ENCODE results near the gene GLG1. TPM values are rescaled to one million over a fixed set of nuclear protein-coding genes. Genes with fewer than 3 reads are reported as not detected.

Gene GLG1
- total and polyA plus RNA-seq, 2 donors (not counting 3 experiments of a cell fraction or from before 2014, with no cell fraction given), result 86.3 to 165 TPM

DNA sequence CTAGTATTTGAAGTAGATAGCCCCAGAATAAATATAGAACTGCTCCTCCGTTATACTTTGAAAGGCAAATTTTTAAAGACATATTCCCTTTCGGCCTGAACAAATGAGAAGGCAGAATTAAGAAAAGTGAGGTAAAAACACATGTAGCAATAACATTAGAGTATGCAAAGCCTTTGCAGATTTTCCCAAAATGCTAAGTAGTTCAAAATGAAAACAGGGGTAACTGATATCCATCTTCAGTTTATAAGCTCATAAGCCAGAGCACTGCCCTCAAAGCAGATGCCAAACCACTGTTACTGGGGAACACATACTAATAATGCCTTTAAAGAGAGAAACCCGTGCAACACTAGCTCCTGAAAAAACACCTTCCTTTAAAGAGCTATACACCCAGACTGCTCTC is 134.4 kb downstream of the GLG1 start:
- no peak overlapping the region for H3K9ac ChIP-seq (replicated peaks; ENCODE audit: extremely low read depth, insufficient read depth, low read length)
- intact Hi-C loops (cut with micrococcal nuclease) (no loop called here), dilution Hi-C loops (cut with MboI; ENCODE audit: extremely low pct_ligation_motif_present, low sequenced_read_pairs) (no loop called here)
- DNase-seq (ENCODE audit: low read depth, low spot score), result no peak
- no peaks in the 10 kb centered on the region for H4K20me1 ChIP-seq (replicated peaks; ENCODE audit: control insufficient read depth, extremely low read depth, insufficient read depth, low read length)
- ChIA-PET CTCF (interaction anchor here (1.4 kb wide), 1 partner anchor 150 kb away, joined by 3 read pairs; no protein-coding TSS in a partner anchor), POLR2A (no interaction called here)
- TF ChIP-seq POLR2AphosphoS5 (IDR thresholded peaks at IDR 0.05; ENCODE audit: insufficient read depth, low read depth, low read length) (no peak), EZH2 (IDR thresholded peaks at IDR 0.05; ENCODE audit: borderline replicate concordance, low read depth, low read length, severe bottlenecking) (no peak), FOS (IDR thresholded peaks at IDR 0.05; ENCODE audit: borderline replicate concordance, insufficient read depth, low read length) (no peak), MYC (IDR thresholded peaks at IDR 0.05; ENCODE audit: low read depth, low read length) (no peak), CTCF (IDR thresholded peaks at IDR 0.05; ENCODE audit: extremely low read depth in 1 of 2, insufficient read depth in 1 of 2, low read depth in 1 of 2, low read length in 2 of 2) (no peak), GATA2 (IDR thresholded peaks at IDR 0.05; ENCODE audit: insufficient read depth, insufficient read length, low read depth, low read length) (no peak), JUN (IDR thresholded peaks at IDR 0.05; ENCODE audit: borderline replicate concordance, insufficient read depth, insufficient read length, low read depth) (no peak), MAX (IDR thresholded peaks at IDR 0.05; ENCODE audit: insufficient read depth, insufficient read length) (no peak), POLR2A (IDR thresholded peaks at IDR 0.05; ENCODE audit: low read depth, low read length) (no peak)
- H3K4me2 ChIP-seq (ENCODE audit: insufficient read depth, low read length), result no peak overlapping the region
- H3K9me3 ChIP-seq (replicated peaks; ENCODE audit: control insufficient read depth, insufficient read depth, low read length), result no peaks in the 10 kb centered on the region
- H3K36me3 ChIP-seq (ENCODE audit: control insufficient read depth in 2 of 2, extremely low read depth in 1 of 2, insufficient read depth in 2 of 2, low read length in 2 of 2), result peaks cover 17 to 31% of the 10 kb centered on the region in 2 experiments
- H2AFZ ChIP-seq (ENCODE audit: low read depth, low read length), result no peak overlapping the region
- no peaks in the 10 kb centered on the region for H3K27me3 ChIP-seq (ENCODE audit: control insufficient read depth in 2 of 2, insufficient read depth in 2 of 2, low read length in 2 of 2)
- H3K27ac ChIP-seq (ENCODE audit: insufficient read depth, low read depth, low read length), result no peak overlapping the region
- BruUV-seq (replicated peaks), result no TSS peak
- H3K4me1 ChIP-seq (ENCODE audit: control insufficient read depth, extremely low read depth, insufficient read depth, low read length), result no peaks in the 10 kb centered on the region
- FAIRE-seq, result no peak
- no peaks in the 10 kb centered on the region for H3K79me2 ChIP-seq (ENCODE audit: control insufficient read depth, insufficient read depth, low read length)
- H3K9me1 ChIP-seq (replicated peaks; ENCODE audit: control insufficient read depth, extremely low read depth, insufficient read depth, low read length), result no peaks in the 10 kb centered on the region
- no peak overlapping the region for H3K4me3 ChIP-seq (replicated peaks in 1 of 3; ENCODE audit: insufficient read depth in 1 of 3, low read depth in 1 of 3, low read length in 3 of 3)

Measured in endothelial cell of umbilical vein (primary cell).